Measurements from ENCODE around the gene CD93.

Gene CD93

DNA sequence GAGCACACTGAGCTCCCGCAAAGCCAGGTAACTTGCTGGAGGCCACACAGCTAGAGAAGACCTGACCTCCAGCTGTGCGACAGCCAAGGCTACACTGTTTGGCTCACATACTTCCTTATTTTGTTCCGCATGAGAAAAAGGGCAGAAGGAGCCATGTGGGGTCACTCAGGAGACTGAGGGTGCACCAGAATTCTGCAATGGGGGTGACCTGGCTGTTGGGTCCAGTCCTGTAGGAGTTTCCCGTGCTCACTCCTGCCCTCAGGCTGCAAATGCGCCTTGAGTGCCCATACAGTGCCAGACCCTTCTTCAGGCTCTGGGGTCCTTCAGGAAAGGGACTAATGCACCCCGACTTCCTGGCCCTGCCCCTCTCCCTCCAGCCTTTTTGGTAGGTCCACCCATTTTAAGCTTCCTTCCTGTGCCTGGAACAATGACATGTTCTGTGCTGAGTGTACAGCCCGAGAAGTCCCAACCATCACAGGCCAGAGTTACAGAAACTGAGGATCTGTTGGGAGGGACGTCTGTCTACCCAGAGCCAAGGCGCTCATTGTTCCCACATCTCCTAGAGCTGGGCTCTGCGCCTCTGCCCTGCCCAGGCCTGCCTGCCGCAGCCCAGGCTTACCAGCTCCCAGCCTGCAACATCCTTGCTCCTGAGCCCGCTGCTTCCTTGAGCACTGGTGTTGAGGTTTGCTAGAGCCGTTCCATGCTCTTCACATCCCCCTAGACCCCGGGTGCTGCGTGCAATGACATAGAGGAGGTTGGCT, 33.5 kb upstream of the CD93 start:
- DNase-seq: no peak

DNA sequence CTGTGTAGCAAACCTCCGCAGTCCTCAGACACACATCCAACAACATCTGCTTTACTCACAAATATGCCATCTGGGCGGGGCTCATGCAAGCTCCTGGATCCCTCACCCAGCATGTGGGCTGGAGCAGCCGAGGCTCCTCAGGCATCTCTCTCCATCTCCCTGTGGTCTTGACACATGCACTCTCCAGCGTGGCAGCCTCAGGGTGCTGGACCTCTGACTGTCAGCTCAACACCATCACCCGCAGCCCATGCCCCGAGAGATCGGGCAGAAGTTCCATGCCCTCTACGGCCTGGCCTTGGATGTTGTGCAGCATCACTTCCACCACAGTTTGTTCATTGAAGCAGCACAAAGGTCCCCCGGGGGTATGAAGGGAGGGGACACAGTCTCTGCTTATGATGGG, 32.6 kb upstream of the CD93 start:
- no peak for DNase-seq

DNA sequence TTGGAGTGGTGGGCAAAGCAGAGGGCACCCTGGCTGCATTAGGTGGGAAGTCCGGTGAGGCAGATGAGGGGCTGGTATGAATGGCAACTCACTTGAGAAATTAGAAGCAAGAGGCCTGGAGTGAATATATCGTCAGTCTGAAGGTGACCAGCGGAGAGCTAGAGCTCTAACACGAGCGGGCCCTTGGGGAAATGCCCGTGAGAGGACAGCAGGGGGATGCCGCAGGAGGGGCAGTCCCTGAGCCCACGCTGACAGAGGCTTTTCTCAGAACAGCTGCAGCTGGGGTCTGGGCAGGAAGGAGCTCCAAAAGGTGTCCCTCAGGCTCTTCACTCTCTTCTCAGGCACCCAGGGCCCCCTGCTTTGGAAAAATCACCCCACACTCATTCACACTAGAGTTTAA, 32.0 kb upstream of the CD93 start:
- DNase-seq: no peak

DNA sequence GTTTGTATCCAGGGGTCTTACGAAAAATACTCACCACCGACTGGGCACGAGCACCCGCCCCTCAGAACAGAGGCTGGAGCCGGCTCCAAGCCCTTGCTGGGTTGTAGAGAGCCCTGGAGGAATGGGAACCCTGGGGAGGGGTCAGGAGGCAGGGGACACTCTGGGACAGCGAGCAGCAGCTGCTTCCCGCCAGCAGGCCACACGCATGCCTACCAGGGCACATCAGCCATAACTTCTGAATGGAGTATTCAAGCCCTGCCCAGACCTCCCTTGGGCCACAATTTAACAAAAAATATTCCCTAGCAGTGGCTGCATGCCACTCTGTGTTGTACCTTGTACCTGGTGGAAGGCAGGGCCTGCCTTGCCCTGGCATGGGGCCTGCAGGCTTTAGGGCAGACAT, 31.6 kb upstream of the CD93 start:
- DNase-seq: no peak

DNA sequence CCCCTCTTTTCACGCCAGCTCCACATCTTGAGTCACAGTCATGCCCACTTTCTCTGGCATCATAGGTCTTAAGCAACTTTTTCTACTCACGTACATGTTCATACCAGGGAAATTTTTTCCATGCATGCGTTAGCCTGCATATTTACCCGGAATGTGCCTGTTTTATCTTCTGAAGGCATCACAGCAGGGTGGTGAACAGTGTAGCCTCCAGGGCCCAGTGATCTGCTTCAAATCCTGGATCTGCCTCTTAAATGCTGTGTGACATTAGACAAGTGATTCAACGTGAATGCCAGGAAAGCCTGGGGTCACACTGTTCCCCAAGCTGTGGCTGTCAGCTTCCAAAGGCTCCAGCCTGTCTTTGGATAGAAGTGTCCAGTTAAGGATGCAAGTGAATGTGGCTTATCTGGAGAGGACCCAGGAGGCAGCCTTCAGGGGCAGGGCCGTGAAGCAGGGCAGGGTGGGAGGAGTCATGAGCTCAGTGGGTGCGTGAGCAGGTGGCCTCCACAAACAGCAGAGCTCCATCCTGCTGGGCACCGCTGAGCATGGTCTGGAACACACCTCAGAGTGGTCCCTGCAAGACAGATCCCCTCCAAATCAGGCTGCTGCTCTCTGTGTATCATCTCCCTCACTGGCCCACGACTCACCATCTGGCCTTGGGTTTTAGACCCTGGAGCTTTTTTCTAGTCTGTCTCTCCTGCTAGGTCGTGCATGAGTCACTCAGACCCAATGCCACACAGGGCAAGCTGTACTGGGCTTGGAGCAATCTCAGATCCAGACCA, 30.4 kb upstream of the CD93 start:
- DNase-seq: no peak

DNA sequence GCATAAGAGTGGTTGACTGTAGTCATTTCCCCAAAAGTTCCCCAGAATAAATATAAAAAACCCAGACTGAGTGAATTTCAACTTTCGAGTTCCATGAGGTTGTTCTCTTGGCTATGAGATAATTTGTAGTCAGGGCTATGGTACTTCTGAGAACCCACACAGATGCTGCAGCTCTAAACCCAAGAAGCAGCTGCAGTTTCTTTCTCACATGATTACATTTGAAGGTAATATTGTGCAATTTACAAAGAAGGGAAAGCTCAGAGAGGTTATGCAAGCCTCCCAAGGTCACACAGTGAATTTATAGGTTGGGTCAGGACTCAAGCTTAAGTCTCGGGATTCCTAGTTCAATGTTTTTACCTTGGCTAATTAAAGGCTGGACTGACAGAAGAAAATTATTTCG, 29.7 kb upstream of the CD93 start:
- DNase-seq: no peak

DNA sequence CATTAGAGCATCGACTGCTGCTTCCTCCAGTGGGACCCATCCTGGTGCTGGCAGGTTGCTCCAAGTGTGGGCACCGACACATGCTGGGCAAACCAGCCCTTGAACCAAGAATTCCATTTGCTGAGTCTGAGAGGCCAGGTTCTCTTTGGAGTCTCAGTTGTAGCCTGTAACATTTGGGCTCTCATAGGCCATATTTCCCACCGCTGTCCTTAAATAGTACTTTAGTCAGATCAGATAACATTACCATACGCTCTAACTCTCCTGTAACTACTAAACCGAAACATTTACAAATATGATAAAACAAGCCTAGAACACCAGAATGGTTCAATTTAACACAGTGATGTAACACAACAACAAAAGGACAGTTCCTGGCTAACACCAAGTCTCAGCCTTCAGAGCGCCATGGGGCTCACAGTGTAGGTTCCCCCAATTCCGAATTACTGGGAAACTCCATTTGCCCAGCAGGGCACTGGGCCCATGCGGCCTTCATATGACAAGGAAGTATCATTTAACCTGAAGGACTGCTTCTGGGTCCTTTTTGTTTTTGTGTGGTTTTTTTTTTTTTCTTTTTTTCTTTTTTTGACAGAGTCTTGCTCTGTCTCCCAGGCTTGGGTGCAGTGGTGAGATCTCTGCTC, 28.4 kb upstream of the CD93 start:
- DNase-seq: no peak

DNA sequence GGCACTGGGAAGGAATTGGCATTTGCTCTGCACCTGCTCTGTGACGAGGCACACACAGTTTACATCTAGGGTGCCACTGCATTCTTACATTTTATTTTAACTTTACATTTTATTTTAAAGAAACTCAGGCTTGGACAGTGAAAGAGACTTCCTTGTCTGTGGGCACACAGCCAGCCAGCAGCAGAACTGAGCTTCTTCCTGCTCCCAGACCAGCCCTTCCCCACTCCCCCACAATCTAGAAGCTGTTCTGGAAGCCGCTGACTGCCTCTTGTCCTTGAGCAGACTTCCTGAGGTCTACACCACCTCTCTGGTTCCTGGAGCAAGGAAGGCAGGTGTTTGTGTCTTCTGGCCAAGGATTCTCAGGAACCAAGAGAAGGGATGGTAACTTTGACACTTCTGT, 27.9 kb upstream of the CD93 start:
- no peak for DNase-seq

DNA sequence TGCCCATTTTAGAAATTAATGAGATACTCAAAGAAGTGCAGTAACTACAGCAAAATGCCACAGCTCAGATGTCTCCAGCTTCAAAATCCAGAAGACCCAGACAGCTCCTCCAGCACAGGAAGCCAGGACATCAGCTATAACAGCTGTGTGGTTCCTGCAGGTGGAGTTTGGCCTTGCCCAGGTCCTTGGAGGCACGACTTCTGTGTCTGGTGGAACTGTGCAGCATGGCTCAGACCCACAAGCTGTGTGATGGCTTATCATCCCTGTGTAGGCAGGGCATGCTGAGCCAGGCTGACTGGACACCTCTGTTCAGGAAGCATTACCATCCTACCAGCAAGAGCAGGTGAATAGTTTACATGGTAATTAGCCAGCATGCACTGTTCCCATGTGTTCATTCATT, 26.5 kb upstream of the CD93 start:
- no peak for DNase-seq

DNA sequence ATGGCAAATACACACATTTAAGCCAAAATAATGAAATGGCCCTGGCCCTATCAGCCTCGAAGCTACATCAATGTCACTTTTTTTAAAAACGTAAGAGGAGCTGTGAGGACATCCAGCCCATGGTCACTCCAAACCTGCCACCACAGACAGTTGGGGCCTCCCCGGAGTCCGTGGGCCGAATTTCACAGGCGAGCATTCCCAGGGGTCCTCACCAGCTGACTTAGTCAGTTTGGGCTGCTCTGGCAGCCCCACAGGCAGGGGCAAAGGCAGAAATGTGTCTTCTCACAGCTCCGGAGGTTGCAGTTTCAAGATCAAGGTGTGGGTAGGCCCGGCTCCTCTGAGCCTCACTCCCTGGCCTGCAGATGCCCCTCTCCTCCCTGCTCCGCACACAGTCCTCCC, 25.8 kb upstream of the CD93 start:
- no peak for DNase-seq

DNA sequence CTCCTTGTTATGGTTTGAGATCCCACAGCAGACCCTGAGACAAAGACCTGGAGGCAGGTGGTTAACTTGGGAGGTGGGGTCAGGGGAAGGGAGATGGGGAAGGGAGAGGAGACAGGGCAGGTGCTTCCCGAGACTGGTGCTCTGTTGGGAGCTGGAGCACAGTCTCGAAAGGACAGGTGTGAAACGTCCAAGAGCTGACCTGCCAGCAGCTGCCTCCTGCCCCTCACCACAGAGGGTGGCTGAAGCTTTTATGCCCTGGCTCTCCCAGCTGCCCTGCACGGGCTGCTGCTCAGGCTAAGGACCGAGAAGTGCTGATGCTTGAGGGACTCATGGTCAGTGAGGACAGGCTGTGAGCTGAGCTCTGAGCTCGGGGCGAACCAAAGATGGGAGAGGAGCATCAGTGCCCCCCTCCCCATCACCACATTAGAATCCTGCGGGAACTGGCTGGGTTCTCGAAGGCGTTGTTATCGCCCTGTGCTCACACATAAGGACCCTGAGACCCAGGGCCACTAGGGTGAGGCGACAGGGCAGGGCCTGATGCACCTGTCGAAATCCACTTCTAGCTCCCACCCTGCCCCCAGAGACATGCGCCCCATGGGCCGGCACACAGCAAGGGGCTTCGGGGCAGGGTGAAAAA, 25.3 kb upstream of the CD93 start:
- DNase-seq: no peak

DNA sequence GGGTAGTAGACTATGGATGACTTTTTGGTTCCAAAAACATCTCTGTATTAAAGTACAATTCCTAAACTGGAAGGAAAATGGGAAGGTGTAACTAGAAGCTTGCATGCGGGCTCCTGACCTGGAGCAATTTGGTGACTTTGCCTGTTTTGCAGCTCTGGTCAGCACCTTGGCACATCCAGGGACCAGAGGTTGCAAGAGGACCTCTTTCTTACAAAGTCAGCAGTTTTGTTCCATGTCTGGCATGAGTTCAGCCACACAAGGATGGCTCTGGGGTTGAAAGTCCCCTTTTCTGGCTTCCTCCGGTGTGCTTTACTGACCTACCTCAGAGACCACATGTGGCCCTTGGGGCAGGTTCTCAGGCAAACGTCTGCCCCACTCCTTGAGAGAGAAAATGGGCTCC, 22.7 kb upstream of the CD93 start:
- no peak for DNase-seq

DNA sequence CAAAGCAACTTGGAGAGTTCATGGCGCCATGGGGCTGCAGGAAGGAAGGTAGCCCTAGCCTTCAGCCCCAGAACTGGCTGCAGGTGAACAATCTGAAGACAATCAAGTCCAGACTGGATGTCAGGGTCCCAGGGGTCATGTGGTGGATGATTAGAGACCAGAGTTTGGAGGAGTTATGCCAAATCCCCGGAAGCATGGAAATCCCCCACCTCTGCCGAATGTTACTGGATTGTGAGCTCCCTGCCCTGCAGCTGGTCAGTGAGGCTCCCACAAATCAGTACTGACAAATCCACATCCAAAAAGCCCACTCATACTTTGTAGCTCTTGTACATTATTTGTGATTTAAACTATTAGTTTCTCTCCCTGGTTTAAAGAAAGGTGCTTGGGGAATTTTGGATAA, 21.3 kb upstream of the CD93 start:
- no peak for DNase-seq

DNA sequence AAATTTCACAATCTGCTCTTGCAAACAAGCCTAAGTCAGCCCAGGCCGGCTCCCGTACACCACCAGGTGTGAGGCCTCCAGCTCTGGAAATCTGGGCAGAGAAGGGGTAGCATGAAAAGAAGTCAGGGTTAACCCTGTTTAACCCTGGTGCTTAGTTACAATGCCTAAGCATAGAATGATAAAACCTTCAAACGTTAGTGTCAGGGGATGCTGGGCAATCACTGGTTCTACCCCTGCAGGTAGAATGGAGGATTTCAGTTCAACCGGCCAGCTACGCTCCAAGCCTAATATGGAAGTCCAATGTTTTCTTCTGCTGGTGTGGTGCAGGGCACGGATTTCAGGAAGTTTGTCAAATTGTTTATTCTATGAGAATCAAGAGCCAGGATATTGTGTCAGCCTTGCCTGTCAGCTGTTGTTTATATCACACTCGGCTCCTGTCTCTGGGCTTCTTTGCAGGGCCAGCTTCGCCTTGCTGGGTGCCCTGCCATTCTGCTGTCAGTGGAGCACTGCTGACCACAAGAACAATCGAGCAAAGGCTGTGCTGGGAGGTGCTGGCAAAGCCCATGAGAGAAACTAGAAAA, 20.2 kb upstream of the CD93 start:
- no peak for DNase-seq

DNA sequence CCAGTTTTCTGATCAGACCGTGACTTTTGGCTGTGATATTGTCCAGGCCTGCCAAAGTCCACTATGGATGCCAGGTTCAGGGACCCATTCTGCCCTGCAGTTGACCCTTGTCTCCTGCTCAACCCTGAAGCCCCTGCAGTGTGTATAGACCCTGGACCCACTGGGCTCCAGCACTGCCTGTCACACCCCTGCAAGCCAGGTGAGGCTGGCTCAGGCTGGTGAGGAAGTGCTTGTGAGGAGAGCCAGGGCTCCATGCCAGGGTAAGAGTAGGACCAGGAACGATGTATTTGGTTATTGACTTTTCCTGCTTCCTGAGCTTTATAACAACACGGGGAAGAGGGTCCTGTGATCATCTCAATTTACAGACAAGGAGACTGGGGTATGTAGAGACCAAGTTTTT, 19.1 kb upstream of the CD93 start:
- DNase-seq: no peak

DNA sequence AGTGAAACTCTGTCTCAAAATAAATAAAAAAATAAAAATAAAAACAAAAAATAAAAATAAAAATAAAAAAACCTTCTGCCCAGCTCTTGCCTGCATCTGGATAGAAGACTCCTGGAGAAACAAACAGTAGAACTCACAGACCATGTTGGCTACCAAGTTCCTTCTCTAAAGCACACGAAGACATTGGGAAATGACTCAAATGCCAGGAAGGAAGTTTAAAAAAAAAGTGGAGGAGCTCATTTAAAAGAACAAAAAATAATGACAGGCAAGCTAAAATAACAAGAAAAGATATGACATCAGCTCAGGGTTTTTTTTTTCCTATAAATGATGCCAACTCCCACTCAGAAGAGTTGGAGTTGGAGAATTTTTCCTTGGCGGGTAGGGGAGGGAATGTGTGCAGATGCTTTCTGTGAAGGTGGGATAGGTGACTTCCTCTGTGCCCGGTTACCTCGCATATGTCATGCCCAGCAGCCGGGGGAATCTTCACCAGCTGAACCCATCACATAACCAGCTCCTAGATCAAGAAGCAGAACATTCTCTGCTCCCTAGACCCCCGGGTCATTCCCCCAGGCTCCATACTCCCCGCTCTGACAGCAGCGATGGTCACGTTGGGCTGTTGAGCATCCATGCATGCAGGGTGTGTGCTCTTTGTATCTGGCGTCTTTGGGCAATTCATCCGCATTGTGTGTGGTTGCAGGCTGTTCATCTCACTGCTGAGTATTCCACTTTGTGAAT, 17.3 kb upstream of the CD93 start:
- no peak for DNase-seq

DNA sequence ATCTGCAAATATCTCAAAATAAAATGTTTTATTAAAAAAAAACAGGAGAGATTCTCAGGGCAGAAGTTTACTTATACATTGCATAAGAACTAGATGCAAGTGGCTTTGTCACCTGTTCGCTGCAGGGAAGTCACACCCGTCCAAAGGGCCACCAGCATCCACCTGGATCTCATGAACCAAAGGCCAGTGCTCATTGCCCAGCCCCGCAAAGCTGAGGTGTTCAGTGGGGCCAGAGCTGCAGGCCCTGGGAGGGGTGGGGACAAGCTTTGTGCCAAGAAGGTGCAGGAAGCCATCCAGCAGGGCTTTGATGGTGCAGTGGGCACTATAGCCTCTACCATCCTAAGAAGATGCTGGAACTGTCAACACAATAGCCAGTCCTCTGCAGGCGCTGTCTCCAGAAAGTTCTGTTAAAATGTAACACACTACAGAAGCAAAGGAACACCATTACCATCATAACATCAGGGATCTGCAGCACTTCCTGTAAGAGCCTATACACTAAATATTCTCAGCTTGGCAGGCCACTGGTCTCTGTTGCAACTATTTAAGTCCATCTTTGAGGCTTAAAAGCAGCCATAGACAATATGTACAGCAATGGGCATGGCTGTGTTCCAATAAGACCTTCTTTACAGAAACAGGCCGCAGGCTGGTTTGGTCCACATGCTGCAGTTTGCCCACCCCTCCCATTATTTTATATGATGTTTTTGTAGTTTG, 15.7 kb upstream of the CD93 start:
- no peak for DNase-seq

DNA sequence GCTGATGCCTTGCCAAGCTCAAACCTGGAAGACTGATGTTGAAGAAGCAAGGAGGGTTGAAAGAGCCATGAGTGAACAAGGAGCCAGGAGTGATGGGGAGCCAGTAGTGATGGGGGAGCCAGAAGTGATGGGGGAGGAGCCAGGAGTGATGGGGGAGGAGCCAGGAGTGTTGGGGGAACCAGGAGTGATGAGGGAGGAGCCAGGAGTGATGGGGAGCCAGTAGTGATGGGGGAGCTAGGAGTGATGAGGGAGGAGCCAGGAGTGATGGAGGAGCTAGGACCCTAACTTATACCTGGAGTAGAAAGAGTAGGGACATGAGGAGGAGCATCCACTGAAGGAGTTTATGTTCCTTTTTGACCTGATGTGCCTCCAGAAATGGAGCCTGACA, 14.6 kb upstream of the CD93 start:
- no peak for DNase-seq

DNA sequence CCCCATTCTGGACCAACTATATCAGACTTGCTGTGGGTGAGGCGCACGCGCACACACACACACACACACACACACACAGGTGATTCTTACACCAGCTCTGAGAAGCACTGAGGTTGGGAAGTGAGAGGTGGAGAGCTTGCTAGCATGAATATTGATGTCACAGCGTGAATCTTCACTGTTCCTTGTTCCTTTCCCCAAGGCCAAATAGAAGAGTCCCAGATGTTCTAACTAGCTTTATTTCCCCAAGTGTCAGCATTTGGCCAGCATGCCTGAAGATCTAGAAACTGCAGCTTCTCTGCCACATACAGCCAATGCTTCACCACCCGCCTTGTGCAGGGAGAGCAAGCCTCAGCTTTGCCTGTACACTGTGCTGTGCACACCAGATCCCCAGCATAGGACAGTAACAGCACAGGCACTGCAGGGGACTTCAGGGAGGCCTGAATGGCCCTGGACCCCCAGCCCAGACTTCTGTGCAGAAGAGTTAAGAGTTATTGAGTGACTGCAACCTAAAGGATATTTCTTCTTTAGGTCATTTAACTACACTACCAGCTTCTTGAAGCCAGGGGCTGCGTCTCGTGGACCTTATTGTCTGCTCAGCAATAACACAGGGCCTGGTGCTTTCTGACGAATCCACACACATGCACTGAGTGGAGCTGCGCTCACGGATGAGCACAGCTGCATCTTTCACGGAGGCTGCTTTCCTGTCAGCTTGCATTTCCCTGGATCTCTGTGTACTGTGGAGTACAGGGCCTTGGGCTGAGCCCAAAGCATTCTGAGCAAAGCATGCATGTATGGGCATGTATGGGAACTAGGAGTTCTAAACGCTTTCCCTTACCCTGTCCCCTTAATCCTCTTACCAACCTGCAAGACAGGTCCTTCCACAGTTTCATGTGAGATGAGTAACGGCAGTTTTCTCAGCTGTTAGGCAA, 13.9 kb upstream of the CD93 start:
- DNase-seq: no peak

DNA sequence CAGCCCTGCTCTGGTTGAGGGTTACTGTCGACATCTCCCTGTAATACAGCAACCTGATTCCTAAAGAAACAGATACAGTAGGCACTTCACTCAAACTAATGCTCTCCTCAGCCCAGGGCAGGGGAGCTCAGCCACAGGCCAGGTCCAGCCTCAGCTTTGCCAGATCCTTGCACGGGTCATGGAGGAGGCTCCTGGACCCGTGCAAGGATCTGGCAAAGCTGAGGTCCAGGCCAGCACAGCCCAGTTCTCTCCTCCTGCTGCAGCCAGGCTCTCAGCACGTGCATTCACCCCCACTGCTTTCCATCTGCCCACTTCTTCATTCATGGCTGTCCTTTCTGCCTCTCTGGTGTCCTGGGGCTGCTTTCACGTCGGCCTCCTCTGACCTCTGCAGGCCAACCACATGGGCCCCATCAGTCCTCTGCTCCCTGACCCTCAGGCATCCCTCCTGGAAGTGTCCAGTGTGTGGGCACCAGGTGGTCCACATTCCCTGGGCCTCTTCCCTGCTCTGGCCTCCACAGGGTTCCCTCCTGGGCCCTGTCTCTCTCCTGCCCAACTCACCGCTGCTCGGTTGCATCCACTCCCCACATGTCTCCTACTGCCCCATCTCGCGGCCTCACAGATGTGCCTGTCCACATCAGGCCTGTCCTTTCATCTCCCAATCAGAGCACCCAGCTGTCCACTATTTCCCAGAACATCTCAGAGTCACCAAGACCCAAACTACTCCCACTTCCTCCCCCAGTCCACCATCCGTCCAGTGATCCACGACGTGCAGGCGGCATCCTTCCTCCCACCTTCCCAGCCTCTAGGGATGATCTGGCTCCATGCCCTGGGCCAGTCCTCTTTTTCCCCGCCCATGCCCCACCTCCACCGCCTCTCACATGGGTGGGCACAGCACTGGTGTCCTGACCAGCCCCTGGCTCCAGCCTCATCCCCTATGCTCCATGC, 11.8 kb upstream of the CD93 start:
- DNase-seq: no peak
